ENCODE measurements around the gene SFSWAP. TPM values are rescaled to one million over a fixed set of nuclear protein-coding genes. Genes with fewer than 3 reads are reported as not detected.

Gene SFSWAP
- total and polyA plus RNA-seq, 2 of the 13 experiments (the other 11 are each of a cell fraction or from before 2014, with no cell fraction given), result 17.1 to 27.7 TPM

DNA sequence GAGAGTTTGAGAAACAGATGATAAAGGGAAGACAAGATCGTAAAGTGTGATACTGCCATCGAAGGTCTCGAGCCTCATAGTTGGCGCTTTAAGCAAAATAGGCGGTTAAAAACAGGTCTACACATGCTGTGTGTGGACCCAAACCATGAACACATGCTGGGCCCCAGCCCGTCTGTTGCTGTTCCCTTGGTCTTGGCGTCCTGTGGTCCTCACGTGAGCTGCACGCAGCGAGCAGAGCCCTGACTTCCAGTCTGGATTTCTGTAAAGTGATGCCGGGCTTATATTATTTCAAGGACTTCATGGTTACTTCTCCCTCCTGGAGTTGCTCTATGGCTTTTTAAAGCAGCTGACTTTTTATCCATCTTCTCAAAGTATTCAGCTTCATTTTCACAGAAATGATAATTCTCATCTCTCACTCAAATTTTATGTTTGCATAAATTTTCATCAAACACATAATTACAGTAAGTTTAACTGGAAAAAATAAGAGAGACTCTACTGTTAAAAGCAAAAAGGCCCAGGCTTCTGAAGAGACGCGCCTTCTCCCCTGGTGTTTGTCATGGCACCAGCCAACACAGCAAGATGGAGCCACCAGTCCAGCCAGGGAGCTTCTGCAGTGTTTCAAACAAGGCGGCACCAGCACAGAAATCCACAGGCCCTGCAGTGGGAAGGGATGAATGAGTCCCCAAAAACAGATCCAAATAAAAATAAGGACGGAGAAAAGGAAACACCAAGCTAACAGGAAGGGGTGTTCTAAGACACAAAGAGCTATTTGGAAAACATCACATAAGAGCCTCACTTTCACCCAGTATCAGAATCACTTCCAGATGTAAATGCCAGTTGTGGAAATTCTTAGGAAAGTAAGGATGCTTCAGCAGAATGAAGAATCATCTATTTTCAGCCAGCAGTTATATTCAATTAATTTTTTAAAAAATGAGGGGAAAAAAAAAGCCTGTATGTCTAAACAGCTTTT lies 24.9 kb downstream of the SFSWAP start:
- peaks cover 28 to 64% of the 10 kb centered on the region in 2 experiments; a peak in 4 of 5 replicates for H3K36me3 ChIP-seq (replicated peaks in 1 of 2; ENCODE audit: control insufficient read depth in 1 of 2, insufficient read depth in 2 of 2, low read length in 2 of 2)
- H3K4me1 ChIP-seq (ENCODE audit: insufficient read depth, low read length), result peaks cover 8% of the 10 kb centered on the region; the same call in 1 of the 2 replicates
- CTCF ChIA-PET (ENCODE audit: low intra/inter-chr PET ratio, low total read pairs), result no interaction called here
- TF ChIP-seq ZNF644 (CRISPR knock-in tag; IDR thresholded peaks at IDR 0.05; ENCODE audit: low read depth), result no peak
- TF ChIP-seq ZNF704 (CRISPR knock-in tag; IDR thresholded peaks at IDR 0.05; ENCODE audit: borderline replicate concordance), result no peak
- TF ChIP-seq SP5 (CRISPR knock-in tag; IDR thresholded peaks at IDR 0.05; ENCODE audit: borderline replicate concordance, low read depth), result no peak
- TF ChIP-seq ZNF234 (CRISPR knock-in tag; conservative IDR thresholded peaks at IDR 0.05), result no peak
- TF ChIP-seq TEAD2 (CRISPR knock-in tag; IDR thresholded peaks at IDR 0.05), result no peak
- no peak for TF ChIP-seq ZBTB21 (CRISPR knock-in tag; IDR thresholded peaks at IDR 0.05)
- no peak for TF ChIP-seq TSC22D2 (CRISPR knock-in tag; IDR thresholded peaks at IDR 0.05; ENCODE audit: borderline replicate concordance)
- no peak for TF ChIP-seq ZBTB4 (CRISPR knock-in tag; IDR thresholded peaks at IDR 0.05; ENCODE audit: borderline replicate concordance)
- no peaks in the 10 kb centered on the region for H3K79me2 ChIP-seq (ENCODE audit: insufficient read depth, low read length)
- H3K4me3 ChIP-seq (replicated peaks in 1 of 3; ENCODE audit: insufficient read depth in 1 of 3, low read depth in 2 of 3, low read length in 3 of 3), result no peak overlapping the region
- no peak for ATAC-seq
- H3K27ac ChIP-seq (ENCODE audit: extremely low read length, insufficient read depth, low read length), result no peak overlapping the region
- BruUV-seq (replicated peaks), result no TSS peak
- H3K27me3 ChIP-seq (ENCODE audit: control insufficient read depth in 1 of 2, insufficient read depth in 2 of 2, low read length in 2 of 2), result no peaks in the 10 kb centered on the region
- no peak overlapping the region for H3K9ac ChIP-seq (ENCODE audit: insufficient read depth, low read depth, low read length)
- H3K4me2 ChIP-seq (ENCODE audit: low read depth, low read length), result no peak overlapping the region
- no peaks in the 10 kb centered on the region for H3K9me3 ChIP-seq (ENCODE audit: low read length)
- in situ Hi-C loops (cut with HindIII; ENCODE audit: extremely low pct_ligation_motif_present, low pct_unique_long_range_greater_than_20kb) (no loop called here), intact Hi-C loops (cut with micrococcal nuclease; ENCODE audit: unreplicated experiment) (no loop called here)
- WGBS (ENCODE audit: low lambda C conversion rate), result 97% methylated on average over 14 of the region's 15 CpGs
- no peak overlapping the region for H2AFZ ChIP-seq (ENCODE audit: low read length)
- POLR2A ChIA-PET, result no interaction called here
- no peaks in the 10 kb centered on the region for H4K20me1 ChIP-seq (ENCODE audit: insufficient read depth, low read length)
- FAIRE-seq, result no peak
- no peak for DNase-seq (ENCODE audit: low spot score)
